ENCODE measurements around the gene ITPR2.

DNA sequence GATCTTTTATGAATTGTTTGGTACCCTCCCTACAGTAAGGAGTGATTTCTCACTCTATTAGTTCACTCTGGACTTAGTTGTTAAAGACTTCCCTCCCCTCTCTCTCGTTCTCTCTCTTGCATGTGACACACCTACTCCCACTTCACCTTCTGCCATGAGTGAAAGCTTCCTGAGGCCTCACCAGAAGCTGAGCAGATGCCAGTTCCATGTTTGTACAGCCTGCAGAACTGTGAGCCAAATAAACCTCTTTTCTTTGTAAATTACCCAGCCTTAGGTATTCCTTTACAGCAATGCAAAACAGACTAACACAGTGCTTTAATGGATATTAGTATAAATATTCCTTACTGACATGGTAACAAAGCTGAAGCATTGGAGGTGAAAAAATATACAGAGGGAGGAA is 450.0 kb downstream of the ITPR2 start:
- no peak for TF ChIP-seq BHLHE40 (IDR thresholded peaks at IDR 0.05; ENCODE audit: borderline replicate concordance)
- TF ChIP-seq ZNF384 (IDR thresholded peaks at IDR 0.05), result no peak
- no peak for TF ChIP-seq HDGF (IDR thresholded peaks at IDR 0.05; ENCODE audit: borderline replicate concordance)
- no peak for TF ChIP-seq FOXM1 (IDR thresholded peaks at IDR 0.05; ENCODE audit: borderline replicate concordance)
- no peak for TF ChIP-seq SP1 (IDR thresholded peaks at IDR 0.05)
- no peak for TF ChIP-seq FOXK2 (IDR thresholded peaks at IDR 0.05)
- TF ChIP-seq CTBP1 (IDR thresholded peaks at IDR 0.05; ENCODE audit: borderline replicate concordance), result no peak
